Measurements from ENCODE around the gene WARS2.

The WARS2 gene

GRCh38 chr1:119081700-119082099 is 58.8 kb downstream of the WARS2 start:
- in situ Hi-C loops (cut with MboI; ENCODE audit: low sequenced_read_pairs, unreplicated experiment) = no loop called here
- no peak for DNase-seq (ENCODE audit: low spot score)
- TF ChIP-seq CTCF (IDR thresholded peaks at IDR 0.05; ENCODE audit: borderline replicate concordance, control extremely low read depth, extremely low read depth, insufficient read depth, missing control alignments) = no peak

GRCh38 chr1:119081267-119081666 is 59.2 kb downstream of the WARS2 start:
- in situ Hi-C loops (cut with MboI; ENCODE audit: low sequenced_read_pairs, unreplicated experiment) = no loop called here
- DNase-seq (ENCODE audit: low spot score) = no peak
- no peak for TF ChIP-seq CTCF (IDR thresholded peaks at IDR 0.05; ENCODE audit: borderline replicate concordance, control extremely low read depth, extremely low read depth, insufficient read depth, missing control alignments)

- no peak for TF ChIP-seq CTCF (IDR thresholded peaks at IDR 0.05; ENCODE audit: borderline replicate concordance, control extremely low read depth, extremely low read depth, insufficient read depth, missing control alignments)
- in situ Hi-C loops (cut with MboI; ENCODE audit: low sequenced_read_pairs, unreplicated experiment) = no loop called here
- no peak for DNase-seq (ENCODE audit: low spot score)
Measured at GRCh38 chr1:119080586-119080985, 59.9 kb downstream of the WARS2 start.

- TF ChIP-seq CTCF (IDR thresholded peaks at IDR 0.05; ENCODE audit: borderline replicate concordance, control extremely low read depth, extremely low read depth, insufficient read depth, missing control alignments) = no peak
- no peak for DNase-seq (ENCODE audit: low spot score)
- in situ Hi-C loops (cut with MboI; ENCODE audit: low sequenced_read_pairs, unreplicated experiment) = no loop called here
Measured at GRCh38 chr1:119079881-119080280, 60.6 kb downstream of the WARS2 start.

- no peak for TF ChIP-seq CTCF (IDR thresholded peaks at IDR 0.05; ENCODE audit: borderline replicate concordance, control extremely low read depth, extremely low read depth, insufficient read depth, missing control alignments)
- in situ Hi-C loops (cut with MboI; ENCODE audit: low sequenced_read_pairs, unreplicated experiment) = no loop called here
Measured at GRCh38 chr1:119075614-119076013, 64.8 kb downstream of the WARS2 start.

GRCh38 chr1:119071321-119071720 is 69.1 kb downstream of the WARS2 start:
- no peak for DNase-seq (ENCODE audit: low spot score)
- in situ Hi-C loops (cut with MboI; ENCODE audit: low sequenced_read_pairs, unreplicated experiment) = no loop called here
- no peak for TF ChIP-seq CTCF (IDR thresholded peaks at IDR 0.05; ENCODE audit: borderline replicate concordance, control extremely low read depth, extremely low read depth, insufficient read depth, missing control alignments)

More at GRCh38 chr1:119075614-119076013, 64.8 kb downstream of the WARS2 start:
- DNase-seq (ENCODE audit: low spot score) = no peak

GRCh38 chr1:119069682-119070081 is 70.8 kb downstream of the WARS2 start:
- in situ Hi-C loops (cut with MboI; ENCODE audit: low sequenced_read_pairs, unreplicated experiment) = no loop called here
- DNase-seq (ENCODE audit: low spot score) = no peak

More at GRCh38 chr1:119069682-119070081, 70.8 kb downstream of the WARS2 start:
- no peak for TF ChIP-seq CTCF (IDR thresholded peaks at IDR 0.05; ENCODE audit: borderline replicate concordance, control extremely low read depth, extremely low read depth, insufficient read depth, missing control alignments)

All from GM13976 (cell line).